Fibroblast of lung (primary cell): Measurements from ENCODE around the gene ZFPM1. TPM values are rescaled to one million over a fixed set of nuclear protein-coding genes. Genes with fewer than 3 reads are reported as not detected.
A peak's percentile ranks its signal among the peaks of the same experiment; 100 is the strongest.

Source experiments
- DNase-seq, 2 donors: peaks; one replicate each; pipeline versions ENCODE4 v3.0.0 to v3.0.0-alpha.2; 2010; ENCODE audit warnings: low read depth in 2 of 2
- H2AFZ ChIP-seq: 2 replicates; pipeline ENCODE4 v1.5.1; 2012; ENCODE audit warnings: low read length, control low read depth, inconsistent platforms
- H3K27ac ChIP-seq: 2 replicates; pipeline ENCODE4 v1.5.1; 2011; ENCODE audit warnings: low read length, control low read depth; ENCODE audit not compliant: insufficient read depth
- H3K27me3 ChIP-seq: 2 replicates; pipeline ENCODE4 v1.5.1; 2011; ENCODE audit warnings: mild to moderate bottlenecking, low read length; ENCODE audit not compliant: control insufficient read depth, insufficient read depth
- H3K36me3 ChIP-seq: 2 replicates; pipeline ENCODE4 v1.5.1; 2011; ENCODE audit warnings: low read length; ENCODE audit not compliant: control insufficient read depth, insufficient read depth
- H3K4me1 ChIP-seq: 2 replicates; pipeline ENCODE4 v1.5.1; 2011; ENCODE audit warnings: low read length; ENCODE audit not compliant: control insufficient read depth, insufficient read depth; ENCODE audit errors: extremely low read depth
- H3K4me2 ChIP-seq: 2 replicates; pipeline ENCODE4 v1.5.1; 2011; ENCODE audit warnings: low read length, control low read depth; ENCODE audit not compliant: insufficient read depth; ENCODE audit errors: extremely low read depth
- H3K4me3 ChIP-seq, 4 experiments: fragments of 200-600 bp in 1 of 4; sonication (generic) in 1 of 4; replicated peaks in 1 of 4; 2 replicates each; pipeline ENCODE4 v1.5.1; 2011 to 2016; ENCODE audit warnings: low read length in 4 of 4, low read depth in 3 of 4, mild to moderate bottlenecking in 3 of 4, control low read depth in 2 of 4, inconsistent platforms in 1 of 4, mixed read lengths in 1 of 4; ENCODE audit not compliant: insufficient read depth in 1 of 4; ENCODE audit errors: control extremely low read depth in 1 of 4
- H3K79me2 ChIP-seq: 2 replicates; pipeline ENCODE4 v1.5.1; 2012; ENCODE audit warnings: mild to moderate bottlenecking, low read length, inconsistent platforms; ENCODE audit not compliant: control insufficient read depth, insufficient read depth
- H3K9ac ChIP-seq: 2 replicates; pipeline ENCODE4 v1.5.1; 2011; ENCODE audit warnings: mild to moderate bottlenecking, low read length, control low read depth; ENCODE audit not compliant: insufficient read depth
- H3K9me3 ChIP-seq: 2 replicates; pipeline ENCODE4 v1.5.1; 2012; ENCODE audit warnings: low read depth, low read length; ENCODE audit not compliant: control insufficient read depth, insufficient read depth
- H4K20me1 ChIP-seq: 2 replicates; pipeline ENCODE4 v1.5.1; 2011; ENCODE audit warnings: low read length; ENCODE audit not compliant: control insufficient read depth, insufficient read depth; ENCODE audit errors: extremely low read depth
- EZH2 ChIP-seq: IDR thresholded peaks from 2 replicates; pipeline ENCODE4 v1.5.1; 2012; ENCODE audit warnings: low read length, control low read depth, mild to moderate bottlenecking; ENCODE audit errors: missing control alignments
- polyA plus RNA-seq, 2 donors: library from polyadenylated mRNA; depleted of rRNA in 1 of 2; stranded (reverse) in 1 of 2; unstranded in 1 of 2; fragments of >200 nt; gene quantifications; 2 replicates each; pipeline ENCODE4 v1.2.1, GENCODE V29; 2011 to 2012; ENCODE audit warnings: missing spikeins in 1 of 2
- total RNA-seq: library from RNA; depleted of rRNA; stranded (reverse); fragments of >200 nt; gene quantifications from 2 replicates; pipeline ENCODE4 v1.2.1, GENCODE V29; 2014
- TF ChIP-seq, protein P1 (sequence below), 2 donors: IDR thresholded peaks in 1 of 2; conservative IDR thresholded peaks in 1 of 2; 1 replicate in 1 of 2; 2 replicates in 1 of 2; pipeline ENCODE4 v1.5.1; 2011 to 2012; ENCODE audit warnings: low read length in 2 of 2, control low read depth in 1 of 2, inconsistent platforms in 1 of 2, low read depth in 1 of 2, mild to moderate bottlenecking in 1 of 2

Gene ZFPM1
- total and polyA plus RNA-seq, 2 donors (not counting 1 experiment from before 2014, with no cell fraction given): 0.27 to 1.7 TPM

DNA sequence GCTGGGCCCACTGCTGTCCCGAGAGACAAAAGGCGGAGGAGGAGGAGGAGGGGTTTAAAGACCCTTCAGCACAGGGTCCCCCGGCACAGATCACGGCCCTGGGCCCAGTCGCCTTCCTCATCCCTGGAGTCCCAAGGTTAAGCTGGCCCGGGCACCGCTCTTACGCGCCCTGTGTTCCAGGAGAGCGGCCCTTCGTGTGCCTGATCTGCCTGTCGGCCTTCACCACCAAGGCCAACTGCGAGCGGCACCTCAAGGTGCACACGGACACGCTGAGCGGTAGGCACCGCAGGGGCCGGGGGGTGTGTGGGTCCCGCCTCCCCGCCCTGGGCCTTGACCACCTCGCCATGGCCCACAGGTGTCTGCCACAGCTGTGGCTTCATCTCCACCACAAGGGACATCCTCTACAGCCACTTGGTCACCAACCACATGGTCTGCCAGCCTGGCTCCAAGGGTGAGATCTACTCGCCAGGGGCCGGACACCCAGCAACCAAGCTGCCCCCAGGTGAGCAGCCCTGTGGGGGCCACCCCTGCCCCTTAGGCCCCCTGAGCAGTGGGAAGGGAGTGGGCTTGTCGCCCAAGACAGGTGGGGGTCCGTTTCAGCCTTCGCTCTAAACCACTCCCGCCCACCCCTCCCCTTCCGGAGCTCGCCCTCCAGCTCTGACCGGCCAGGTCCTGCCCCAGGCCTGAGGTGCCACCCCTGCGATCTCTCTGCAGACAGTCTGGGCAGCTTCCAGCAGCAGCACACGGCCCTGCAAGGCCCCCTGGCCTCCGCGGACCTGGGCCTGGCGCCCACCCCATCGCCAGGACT lies 79.6 kb downstream of the ZFPM1 start:
- no peak overlapping the region for H2AFZ ChIP-seq

DNA sequence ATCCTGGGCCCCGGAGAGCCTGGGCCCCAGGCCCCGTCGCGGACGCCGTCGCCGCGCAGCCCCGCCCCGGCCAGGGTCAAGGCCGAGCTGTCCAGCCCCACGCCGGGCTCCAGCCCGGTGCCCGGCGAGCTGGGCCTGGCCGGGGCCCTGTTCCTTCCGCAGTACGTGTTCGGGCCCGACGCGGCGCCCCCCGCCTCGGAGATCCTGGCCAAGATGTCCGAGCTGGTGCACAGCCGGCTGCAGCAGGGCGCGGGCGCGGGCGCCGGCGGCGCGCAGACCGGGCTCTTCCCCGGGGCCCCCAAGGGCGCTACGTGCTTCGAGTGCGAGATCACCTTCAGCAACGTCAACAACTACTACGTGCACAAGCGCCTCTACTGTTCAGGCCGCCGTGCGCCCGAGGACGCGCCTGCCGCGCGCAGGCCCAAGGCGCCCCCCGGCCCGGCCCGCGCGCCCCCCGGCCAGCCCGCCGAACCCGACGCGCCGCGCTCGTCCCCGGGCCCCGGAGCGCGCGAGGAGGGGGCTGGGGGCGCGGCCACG lies 80.4 kb downstream of the ZFPM1 start:
- H3K36me3 ChIP-seq: peaks cover 7% of the 10 kb centered on the region
- TF ChIP-seq, protein P1, sequence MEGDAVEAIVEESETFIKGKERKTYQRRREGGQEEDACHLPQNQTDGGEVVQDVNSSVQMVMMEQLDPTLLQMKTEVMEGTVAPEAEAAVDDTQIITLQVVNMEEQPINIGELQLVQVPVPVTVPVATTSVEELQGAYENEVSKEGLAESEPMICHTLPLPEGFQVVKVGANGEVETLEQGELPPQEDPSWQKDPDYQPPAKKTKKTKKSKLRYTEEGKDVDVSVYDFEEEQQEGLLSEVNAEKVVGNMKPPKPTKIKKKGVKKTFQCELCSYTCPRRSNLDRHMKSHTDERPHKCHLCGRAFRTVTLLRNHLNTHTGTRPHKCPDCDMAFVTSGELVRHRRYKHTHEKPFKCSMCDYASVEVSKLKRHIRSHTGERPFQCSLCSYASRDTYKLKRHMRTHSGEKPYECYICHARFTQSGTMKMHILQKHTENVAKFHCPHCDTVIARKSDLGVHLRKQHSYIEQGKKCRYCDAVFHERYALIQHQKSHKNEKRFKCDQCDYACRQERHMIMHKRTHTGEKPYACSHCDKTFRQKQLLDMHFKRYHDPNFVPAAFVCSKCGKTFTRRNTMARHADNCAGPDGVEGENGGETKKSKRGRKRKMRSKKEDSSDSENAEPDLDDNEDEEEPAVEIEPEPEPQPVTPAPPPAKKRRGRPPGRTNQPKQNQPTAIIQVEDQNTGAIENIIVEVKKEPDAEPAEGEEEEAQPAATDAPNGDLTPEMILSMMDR (conservative IDR thresholded peaks at IDR 0.05 in 1 of 2, IDR thresholded peaks at IDR 0.05 in 1 of 2; ENCODE audit: low read depth in 1 of 2, low read length in 2 of 2): no peak
- no peak for TF ChIP-seq EZH2
- no peaks in the 10 kb centered on the region for H3K9me3 ChIP-seq
- peak overlapping the region; percentile 44 for H3K4me2 ChIP-seq
- DNase-seq: peak; percentile 50 to 58
- no peak overlapping the region for H2AFZ ChIP-seq
- peaks cover 5% of the 10 kb centered on the region for H3K4me1 ChIP-seq
- H3K4me3 ChIP-seq: peak overlapping the region in 2 of 4 experiments; percentile 38 to 46
- H4K20me1 ChIP-seq: no peaks in the 10 kb centered on the region
- no peak overlapping the region for H3K27ac ChIP-seq
- no peaks in the 10 kb centered on the region for H3K79me2 ChIP-seq
- H3K27me3 ChIP-seq: peaks cover 6% of the 10 kb centered on the region
- H3K9ac ChIP-seq: peak overlapping the region; percentile 37

More for the DNA sequence above, 79.6 kb downstream of the ZFPM1 start:
- peaks cover 7% of the 10 kb centered on the region for H3K36me3 ChIP-seq
- H3K4me3 ChIP-seq: peak overlapping the region in 1 of 4 experiments; percentile 46
- H3K9ac ChIP-seq: no peak overlapping the region
- no peaks in the 10 kb centered on the region for H3K79me2 ChIP-seq
- no peaks in the 10 kb centered on the region for H4K20me1 ChIP-seq
- no peak overlapping the region for H3K27ac ChIP-seq
- H3K27me3 ChIP-seq: no peaks in the 10 kb centered on the region
- H3K4me1 ChIP-seq: peaks cover 5% of the 10 kb centered on the region
- TF ChIP-seq, protein P1 (conservative IDR thresholded peaks at IDR 0.05 in 1 of 2, IDR thresholded peaks at IDR 0.05 in 1 of 2; ENCODE audit: low read depth in 1 of 2, low read length in 2 of 2): no peak
- H3K4me2 ChIP-seq: no peak overlapping the region
- no peak for DNase-seq
- H3K9me3 ChIP-seq: no peaks in the 10 kb centered on the region

GRCh38 chr16:88533932-88534637 lies 81.0 kb downstream of the ZFPM1 start:
- peak overlapping the region; percentile 53 for H3K27ac ChIP-seq
- H3K79me2 ChIP-seq: no peaks in the 10 kb centered on the region
- H3K9ac ChIP-seq: peak overlapping the region; percentile 70
- peaks cover 11% of the 10 kb centered on the region for H3K27me3 ChIP-seq
- TF ChIP-seq, protein P1 (conservative IDR thresholded peaks at IDR 0.05 in 1 of 2, IDR thresholded peaks at IDR 0.05 in 1 of 2; ENCODE audit: low read depth in 1 of 2, low read length in 2 of 2): no peak
- no peak for TF ChIP-seq EZH2
- no peaks in the 10 kb centered on the region for H3K9me3 ChIP-seq
- H4K20me1 ChIP-seq: no peaks in the 10 kb centered on the region
- H3K36me3 ChIP-seq: peaks cover 7% of the 10 kb centered on the region
- H2AFZ ChIP-seq: peak overlapping the region; percentile 55
- H3K4me3 ChIP-seq: peak overlapping the region in 2 of 4 experiments; percentile 59 to 64
- peaks cover 5% of the 10 kb centered on the region for H3K4me1 ChIP-seq
- peak; percentile 48 to 61 for DNase-seq
- H3K4me2 ChIP-seq: peak overlapping the region; percentile 23
